OCI-LY3 (cell line): ENCODE data around the gene PAPSS1.

Experiments used
- H2AFZ ChIP-seq: fragments of 200-600, 300-600 bp; shearing (Covaris generic); 2 replicates; pipeline ENCODE4 v1.6.0; 2014; ENCODE audit warnings: antibody characterized with exemption, low read depth, low read length
- H3K27ac ChIP-seq: fragments of 200-600, 300-600 bp; sonication (generic); 2 replicates; pipeline ENCODE4 v1.5.1; 2014; ENCODE audit warnings: mild to moderate bottlenecking, low read length, moderate library complexity, mixed read lengths
- H3K27me3 ChIP-seq: fragments of 200-600, 300-600 bp; sonication (generic); 2 replicates; pipeline ENCODE4 v1.6.1; 2014; ENCODE audit warnings: low read depth, low read length, mixed read lengths
- H3K36me3 ChIP-seq: fragments of 200-600, 300-600 bp; sonication (generic); replicated peaks from 2 replicates; pipeline ENCODE3; 2014; ENCODE audit warnings: low read depth, low read length, mixed read lengths
- H3K4me1 ChIP-seq: fragments of 300-600, 200-600 bp; sonication (generic); 2 replicates; pipeline ENCODE4 v1.6.1; 2014; ENCODE audit warnings: low read length, mixed read lengths
- H3K4me2 ChIP-seq: fragments of 200-600, 300-600 bp; sonication (generic); 2 replicates; pipeline ENCODE4 v1.6.1; 2014; ENCODE audit warnings: low read length, mixed read lengths
- H3K4me3 ChIP-seq: fragments of 300-600, 200-600 bp; sonication (generic); 2 replicates; pipeline ENCODE4 v1.5.1; 2014; ENCODE audit warnings: antibody characterized with exemption, mild to moderate bottlenecking, low read length, moderate library complexity
- H3K79me2 ChIP-seq: fragments of 300-600, 200-600 bp; shearing (Covaris generic); 2 replicates; pipeline ENCODE4 v1.6.1; 2014; ENCODE audit warnings: mild to moderate bottlenecking, low read length, mixed read lengths
- H3K9ac ChIP-seq: fragments of 300-600, 200-600 bp; shearing (Covaris generic); 2 replicates; pipeline ENCODE4 v1.6.0; 2014; ENCODE audit warnings: mild to moderate bottlenecking, low read length, moderate library complexity
- H3K9me3 ChIP-seq: fragments of 200-600, 300-600 bp; shearing (Covaris generic); 2 replicates; pipeline ENCODE4 v1.6.1; 2014; ENCODE audit warnings: low read length, mixed read lengths; ENCODE audit not compliant: insufficient read depth
- H4K20me1 ChIP-seq: fragments of 200-600, 300-600 bp; sonication (generic); 2 replicates; pipeline ENCODE4 v1.6.1; 2016; ENCODE audit warnings: low read length, mixed read lengths; ENCODE audit not compliant: insufficient read depth
- CTCF ChIP-seq: fragments of 200-600, 300-600 bp; sonication (generic); IDR thresholded peaks from 2 replicates; pipeline ENCODE4 v1.5.1; 2014; ENCODE audit warnings: antibody characterized with exemption, low read length, low read depth
- EZH2phosphoT487 ChIP-seq: fragments of 200-600 bp; shearing (Covaris generic); IDR thresholded peaks from 2 replicates; pipeline ENCODE4 v1.6.1; 2018; ENCODE audit warnings: antibody characterized with exemption, mixed run types, low read depth

PAPSS1 gene

GRCh38 chr4:107575243-107575642, 144.8 kb downstream of the PAPSS1 start:
- Histone ChIP-seq H3K4me1 (no peaks in the 10 kb centered on the region), H3K9me3 (no peaks in the 10 kb centered on the region), H3K79me2 (no peaks in the 10 kb centered on the region), H2AFZ (no peak overlapping the region), H3K27ac (no peak overlapping the region), H3K4me2 (no peak overlapping the region), H3K27me3 (no peaks in the 10 kb centered on the region), H3K36me3 (no peaks in the 10 kb centered on the region), H4K20me1 (no peaks in the 10 kb centered on the region), H3K9ac (no peak overlapping the region), H3K4me3 (no peak overlapping the region)
- no peak for TF ChIP-seq EZH2phosphoT487
- TF ChIP-seq CTCF, result no peak

- H4K20me1 ChIP-seq, result no peaks in the 10 kb centered on the region
Measured at GRCh38 chr4:107572281-107572680, 147.8 kb downstream of the PAPSS1 start.

GRCh38 chr4:107570952-107571351, 149.1 kb downstream of the PAPSS1 start:
- H3K27ac ChIP-seq, result no peak overlapping the region
- H3K36me3 ChIP-seq, result no peaks in the 10 kb centered on the region
- no peak overlapping the region for H3K4me2 ChIP-seq
- no peak overlapping the region for H3K9ac ChIP-seq
- H3K4me1 ChIP-seq, result no peaks in the 10 kb centered on the region
- H3K9me3 ChIP-seq, result no peaks in the 10 kb centered on the region
- TF ChIP-seq EZH2phosphoT487, result no peak
- no peak for TF ChIP-seq CTCF
- H3K27me3 ChIP-seq, result no peaks in the 10 kb centered on the region
- no peak overlapping the region for H2AFZ ChIP-seq
- no peak overlapping the region for H3K4me3 ChIP-seq
- no peaks in the 10 kb centered on the region for H4K20me1 ChIP-seq
- H3K79me2 ChIP-seq, result no peaks in the 10 kb centered on the region

More at GRCh38 chr4:107572281-107572680, 147.8 kb downstream of the PAPSS1 start:
- no peak overlapping the region for H2AFZ ChIP-seq
- no peak for TF ChIP-seq EZH2phosphoT487
- no peak for TF ChIP-seq CTCF
- no peak overlapping the region for H3K4me2 ChIP-seq
- no peaks in the 10 kb centered on the region for H3K9me3 ChIP-seq
- H3K27ac ChIP-seq, result no peak overlapping the region
- H3K27me3 ChIP-seq, result no peaks in the 10 kb centered on the region
- H3K4me3 ChIP-seq, result no peak overlapping the region
- H3K9ac ChIP-seq, result no peak overlapping the region
- H3K4me1 ChIP-seq, result no peaks in the 10 kb centered on the region
- H3K36me3 ChIP-seq, result no peaks in the 10 kb centered on the region
- no peaks in the 10 kb centered on the region for H3K79me2 ChIP-seq

- no peaks in the 10 kb centered on the region for H3K36me3 ChIP-seq
- H3K27me3 ChIP-seq, result no peaks in the 10 kb centered on the region
- no peaks in the 10 kb centered on the region for H3K4me1 ChIP-seq
- no peaks in the 10 kb centered on the region for H3K79me2 ChIP-seq
- no peak overlapping the region for H2AFZ ChIP-seq
- no peaks in the 10 kb centered on the region for H4K20me1 ChIP-seq
- no peak overlapping the region for H3K9ac ChIP-seq
- no peak overlapping the region for H3K27ac ChIP-seq
- no peak for TF ChIP-seq EZH2phosphoT487
- no peak for TF ChIP-seq CTCF
- no peak overlapping the region for H3K4me3 ChIP-seq
- no peaks in the 10 kb centered on the region for H3K9me3 ChIP-seq
- H3K4me2 ChIP-seq, result no peak overlapping the region
Measured at GRCh38 chr4:107564326-107564725, 155.7 kb downstream of the PAPSS1 start.
